NCI-H187 (cell line): ENCODE data around the gene UBE2Q1.
"Not testable (repeated sequence)": the region's sequence is repeated elsewhere in the genome, so short reads cannot be mapped to it uniquely, and the experiment has no call there.

Experiments
- DNase-seq, 2 experiments: peaks; one replicate each; lab custom pipeline; 2025; lab: John Stamatoyannopoulos, UW

UBE2Q1 gene

GRCh38 chr1:154551474-154551873, 7.0 kb downstream of the UBE2Q1 start:
- no peak for DNase-seq

GRCh38 chr1:154550657-154551056, 7.8 kb downstream of the UBE2Q1 start:
- DNase-seq: no peak

DNA sequence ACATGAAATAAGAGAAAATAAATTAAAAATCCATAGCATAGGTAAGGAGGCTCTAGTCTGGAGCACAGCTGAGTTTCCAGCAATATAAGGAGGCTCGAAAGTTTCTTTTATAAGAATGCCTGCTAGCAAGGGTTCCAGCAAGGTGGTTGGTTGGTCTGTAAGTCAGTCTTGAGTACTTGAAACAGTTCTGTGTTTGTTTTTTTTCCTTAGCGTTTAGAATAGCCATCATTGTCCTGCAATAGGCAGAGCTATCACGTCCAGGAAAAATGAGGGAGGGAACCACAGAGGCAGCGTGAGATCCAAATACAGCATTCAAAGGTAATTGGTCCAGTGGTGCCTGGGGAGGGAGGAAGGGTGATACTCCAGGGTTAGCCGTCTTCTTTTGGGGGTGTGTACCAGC, 8.4 kb downstream of the UBE2Q1 start:
- no peak for DNase-seq

GRCh38 chr1:154549202-154549770, 9.2 kb downstream of the UBE2Q1 start:
- no peak for DNase-seq

- no peak for DNase-seq
Measured at GRCh38 chr1:154548028-154548427, 10.4 kb downstream of the UBE2Q1 start.

- DNase-seq: no peak
Measured at GRCh38 chr1:154547105-154547732, 11.2 kb downstream of the UBE2Q1 start.

DNA sequence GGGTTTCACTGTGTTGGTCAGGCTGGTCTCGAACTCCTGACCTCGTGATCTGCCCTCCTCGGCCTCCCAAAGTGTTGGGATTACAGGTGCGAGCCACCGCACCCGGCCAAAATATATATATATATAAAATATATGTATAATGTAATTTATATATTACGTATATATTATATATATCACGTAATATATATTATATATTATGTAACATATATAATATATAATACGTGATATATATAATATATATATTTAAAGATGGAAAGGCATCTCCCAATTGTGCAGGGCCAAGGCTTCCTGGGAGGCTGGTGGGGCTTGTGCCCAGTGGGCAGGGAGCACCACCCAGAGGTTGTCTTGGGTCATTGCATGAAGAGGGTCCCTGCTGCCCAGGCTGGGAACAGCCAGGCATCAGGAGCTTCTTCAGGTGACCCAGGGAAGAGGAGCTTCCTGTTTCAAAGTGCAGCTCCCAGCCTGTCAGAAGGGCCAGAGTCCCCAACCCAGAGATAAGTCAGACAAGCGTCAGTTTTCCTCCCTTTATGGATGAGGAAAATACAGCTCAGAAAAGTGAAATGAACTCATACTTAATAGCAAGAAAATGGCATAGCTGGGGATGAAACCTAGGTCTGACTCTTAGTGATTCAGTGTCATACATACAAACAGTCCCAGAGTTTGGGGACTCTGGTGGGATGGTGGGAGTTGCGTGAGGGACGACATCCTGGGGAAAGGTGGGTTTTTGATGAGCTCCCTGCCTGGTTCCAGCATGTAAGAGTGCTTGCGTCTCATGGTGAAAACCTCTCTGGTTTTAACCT, 12.0 kb downstream of the UBE2Q1 start:
- peak in 1 of 2 experiments; percentile 37 for DNase-seq

DNA sequence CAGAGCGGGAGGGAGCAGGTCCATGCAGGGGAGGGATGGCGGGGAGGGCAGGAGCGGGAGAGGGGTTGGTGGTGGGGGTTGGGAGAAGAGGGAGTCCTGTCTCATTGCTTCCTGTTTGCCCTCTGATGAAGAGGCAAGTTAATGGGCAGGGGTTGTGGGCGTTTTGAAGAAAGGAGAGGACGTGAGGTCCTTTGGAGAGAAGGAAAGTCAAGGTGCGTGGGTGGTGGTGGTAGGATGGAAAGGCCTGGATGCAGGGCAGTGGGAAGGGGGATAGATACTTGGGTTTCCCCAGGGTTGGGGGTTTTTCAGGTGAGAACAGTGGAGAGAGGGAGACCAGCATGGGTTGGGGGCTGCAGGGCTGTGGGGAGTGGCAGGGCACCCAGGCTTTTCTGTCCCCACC, 17.2 kb downstream of the UBE2Q1 start:
- DNase-seq: no peak

DNA sequence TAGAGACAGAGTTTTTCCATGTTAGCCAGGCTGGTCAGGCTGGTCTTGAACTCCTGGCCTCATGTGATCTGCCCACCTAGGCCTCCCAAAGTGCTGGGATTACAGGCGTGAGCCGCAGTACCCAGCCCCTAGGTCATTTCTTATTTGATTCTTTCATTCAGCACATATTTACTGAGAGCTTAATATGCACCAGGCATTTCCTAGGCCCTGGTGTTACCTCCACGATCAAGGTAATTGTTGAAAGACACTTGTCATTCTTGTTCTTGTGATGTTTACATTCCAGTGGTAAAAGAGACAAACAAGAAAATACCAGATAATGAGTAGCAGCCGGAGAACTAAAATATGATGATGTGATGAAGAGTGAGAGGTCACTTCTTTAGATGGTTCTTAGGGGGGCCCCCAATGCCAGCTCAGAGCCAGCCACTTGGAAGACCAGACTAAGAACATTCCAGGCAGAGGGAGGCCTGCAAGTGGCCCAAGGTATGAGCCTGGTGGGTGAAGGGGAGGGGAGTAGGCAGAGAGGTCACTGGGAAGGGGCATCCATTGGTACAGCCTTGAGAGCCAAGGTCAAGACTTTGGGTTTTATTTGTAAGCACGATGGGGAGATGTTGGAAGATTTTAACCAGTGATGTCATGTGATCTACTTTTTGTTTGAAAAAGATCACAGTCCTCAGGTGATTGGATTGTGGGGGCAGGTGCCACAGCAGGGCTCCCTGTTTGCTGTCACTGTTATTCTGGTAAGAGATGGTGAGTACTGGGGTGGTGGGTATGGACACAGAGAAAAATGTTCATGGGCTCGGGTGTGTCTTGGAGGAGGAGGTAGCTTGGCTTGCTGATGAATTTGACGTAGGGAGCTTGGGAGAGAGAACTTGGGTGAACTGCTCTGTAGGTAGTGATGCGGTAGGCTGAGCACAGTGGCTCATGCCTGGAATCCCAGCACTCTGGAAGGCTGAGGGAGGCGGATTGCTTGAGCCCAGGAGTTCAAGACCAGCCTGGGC, 18.7 kb downstream of the UBE2Q1 start:
- DNase-seq: no peak

DNA sequence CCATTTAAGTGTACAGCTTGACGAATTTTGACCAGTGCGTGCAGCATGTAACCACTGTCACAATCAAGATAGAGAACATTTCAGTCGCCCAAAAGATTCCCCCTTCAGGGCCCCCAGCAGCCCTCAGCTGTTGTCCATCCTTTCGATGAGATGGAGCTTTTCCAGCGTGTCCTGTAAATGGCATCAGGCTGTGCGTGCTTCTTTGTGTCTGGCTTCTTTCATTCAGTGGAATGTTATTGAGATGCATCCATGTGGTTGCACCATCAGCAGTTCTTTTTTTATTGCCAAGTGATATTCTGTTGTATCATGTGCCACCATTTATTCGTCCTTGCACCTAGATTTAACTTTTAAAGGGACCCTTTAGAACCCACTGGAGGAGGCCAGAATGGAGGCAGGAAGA, 21.9 kb downstream of the UBE2Q1 start:
- no peak for DNase-seq

DNA sequence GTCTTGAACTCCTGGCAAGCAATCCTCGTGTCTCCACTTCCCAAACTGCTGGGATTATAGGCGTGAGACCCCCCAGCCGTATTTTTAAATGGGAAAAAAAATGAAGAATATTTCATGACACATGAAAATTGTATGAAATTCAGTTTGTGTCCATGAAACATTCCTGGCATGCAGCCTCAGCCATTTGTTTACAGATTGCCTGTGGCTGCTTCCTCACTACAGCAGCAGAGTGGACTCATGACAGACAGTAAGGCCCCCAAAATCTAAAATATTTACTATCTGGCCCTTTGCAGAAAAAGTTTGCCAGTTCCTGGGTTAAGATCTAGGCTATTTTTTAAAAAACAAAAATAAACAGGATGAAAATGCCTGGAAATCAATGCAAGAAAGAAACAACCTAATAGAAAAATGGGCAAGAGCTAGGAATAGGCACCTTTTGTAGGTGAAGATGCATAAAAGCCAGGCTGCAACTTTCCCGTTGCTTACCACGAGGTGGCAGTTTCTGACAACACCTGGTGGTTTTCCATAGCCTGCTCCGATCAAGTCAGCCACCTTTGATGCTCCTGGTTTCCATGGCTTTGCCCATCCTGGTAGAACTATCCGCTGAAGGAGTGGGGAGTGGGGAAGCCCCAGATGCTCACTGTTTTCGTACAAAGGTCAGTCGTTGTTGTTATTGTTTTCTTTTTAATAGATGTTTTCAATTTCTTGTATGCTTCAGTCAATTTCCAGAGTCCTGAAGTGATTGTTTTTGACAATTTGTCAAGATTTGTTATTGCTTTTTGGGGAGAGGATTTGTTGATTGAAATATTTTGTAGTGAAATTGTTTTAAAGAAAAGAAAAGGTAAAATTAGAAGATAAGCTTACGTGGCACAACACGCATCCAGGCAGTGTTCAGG, 24.3 kb downstream of the UBE2Q1 start:
- DNase-seq: peak in 1 of 2 experiments; percentile 59

DNA sequence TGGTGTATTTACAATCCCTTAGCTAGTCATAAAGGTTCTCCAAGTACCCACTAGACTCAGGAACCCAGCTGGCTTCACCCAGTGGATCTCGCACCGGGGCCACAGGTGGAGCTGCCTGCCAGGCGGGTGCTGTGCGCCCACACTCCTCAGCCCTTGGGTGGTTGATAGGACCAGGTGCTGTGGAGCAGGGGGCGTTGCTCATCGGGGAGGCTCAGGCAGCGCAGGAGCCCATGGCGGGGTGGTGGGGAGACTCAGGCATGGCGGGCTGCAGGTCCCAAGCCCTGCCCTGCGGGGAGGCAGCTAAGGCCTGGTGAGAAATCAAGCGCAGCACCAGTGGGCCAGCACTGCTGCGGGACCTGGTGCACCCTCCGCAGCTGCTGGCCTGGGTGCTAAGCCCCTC, 26.5 kb downstream of the UBE2Q1 start:
- not testable (repeated sequence) for DNase-seq

GRCh38 chr1:154529308-154529707, 29.2 kb downstream of the UBE2Q1 start:
- no peak for DNase-seq

- no peak for DNase-seq
Measured at GRCh38 chr1:154527192-154527591, 31.3 kb downstream of the UBE2Q1 start.

DNA sequence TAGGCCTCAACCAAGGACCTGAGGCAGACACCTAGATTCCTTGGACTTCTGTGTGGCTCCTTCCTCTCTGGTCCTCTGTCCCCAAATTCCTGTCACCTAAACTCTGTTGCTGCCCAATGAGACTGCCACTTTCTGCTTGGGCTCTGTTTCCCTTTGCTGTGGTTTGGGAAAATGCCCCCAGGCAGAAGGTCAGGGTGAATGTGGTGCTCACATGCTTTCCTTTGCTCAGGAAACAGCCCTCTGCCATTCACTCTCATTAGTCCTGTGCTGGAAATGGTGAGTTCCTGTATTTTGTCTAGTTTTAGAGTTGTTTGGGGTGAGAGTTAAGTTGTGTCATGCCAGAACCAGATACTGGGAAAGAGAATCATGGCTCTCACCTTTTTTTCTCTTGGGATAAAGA, 33.6 kb downstream of the UBE2Q1 start:
- DNase-seq: no peak

DNA sequence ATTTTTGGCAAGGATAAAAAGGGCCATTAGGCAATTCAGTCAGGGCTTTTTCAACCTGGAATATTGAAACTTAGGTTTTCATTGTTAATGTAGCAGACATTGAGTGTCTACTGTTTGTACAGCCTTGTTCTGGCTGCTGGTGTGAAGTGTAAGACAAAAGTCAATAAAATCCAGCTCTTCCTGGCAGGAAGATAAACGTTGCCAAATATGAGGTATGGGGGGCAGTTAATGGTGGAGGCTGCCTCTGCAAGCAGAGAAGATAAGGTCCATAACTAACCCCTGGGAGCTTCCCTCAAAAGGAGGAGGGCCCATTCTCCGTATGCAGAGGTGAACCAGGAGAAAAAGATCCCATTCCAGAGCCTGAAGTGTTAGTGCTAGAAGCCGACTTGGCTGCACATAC, 36.8 kb downstream of the UBE2Q1 start:
- DNase-seq: no peak

DNA sequence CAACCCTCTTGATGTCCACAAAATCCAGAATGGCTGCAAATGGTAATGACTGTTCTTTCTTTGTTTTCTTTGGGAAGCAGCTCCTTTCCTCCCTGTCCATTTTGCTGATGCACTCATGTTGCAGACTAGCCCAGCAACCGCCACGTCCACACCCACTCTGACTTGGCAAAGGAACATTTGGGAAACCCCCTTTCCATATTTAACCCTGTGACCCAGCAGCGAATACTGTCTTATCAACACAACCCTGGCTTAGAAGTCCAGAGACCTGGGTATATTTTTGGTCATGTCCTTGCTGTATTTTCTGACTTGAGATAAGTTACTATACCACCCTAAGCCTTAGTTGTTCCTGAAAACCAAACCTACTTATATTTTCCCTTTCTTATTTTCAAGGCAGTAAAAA, 38.1 kb downstream of the UBE2Q1 start:
- no peak for DNase-seq

DNA sequence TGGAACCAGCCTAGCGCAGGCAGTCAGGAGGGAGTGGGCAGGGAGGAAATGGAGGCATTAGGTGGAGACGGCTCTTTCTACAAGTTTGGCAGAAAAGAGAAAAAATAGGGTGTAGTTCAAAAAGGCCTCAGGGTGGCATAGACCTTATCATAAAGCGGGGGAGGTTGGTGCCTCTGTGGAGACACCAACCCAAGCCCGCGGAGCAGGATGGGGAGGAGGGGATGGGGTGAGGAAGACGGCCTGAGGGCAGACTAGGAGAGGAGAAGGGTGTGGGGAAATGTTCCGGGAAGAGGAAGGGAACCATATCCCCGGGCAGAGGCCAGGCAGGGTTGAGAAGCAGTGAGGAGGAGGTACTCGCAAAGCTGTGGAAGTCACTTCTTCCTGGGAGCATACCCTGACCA, 38.9 kb downstream of the UBE2Q1 start:
- no peak for DNase-seq

- no peak for DNase-seq
Measured at GRCh38 chr1:154517661-154518060, 40.8 kb downstream of the UBE2Q1 start.

- no peak for DNase-seq
Measured at GRCh38 chr1:154514066-154514553, 44.4 kb downstream of the UBE2Q1 start.

DNA sequence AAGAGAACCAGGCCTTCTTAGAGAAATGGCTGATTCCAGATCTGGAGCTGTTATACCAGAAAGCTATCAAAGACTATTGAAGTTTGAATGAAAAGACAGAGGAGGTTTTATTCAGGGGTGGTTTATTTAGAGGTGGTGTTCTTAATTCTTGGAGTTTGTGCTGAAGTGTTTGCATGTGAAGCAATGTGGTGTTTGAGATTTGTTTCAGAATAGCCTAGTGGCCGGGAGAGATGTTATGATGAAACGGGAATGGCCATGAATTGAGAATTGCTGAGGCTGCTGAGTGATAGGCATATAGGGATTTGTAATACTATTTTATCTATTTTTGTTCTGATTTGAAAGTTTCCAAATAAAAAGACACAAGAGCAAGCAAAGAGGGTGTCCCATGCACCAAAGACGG, 45.7 kb downstream of the UBE2Q1 start:
- DNase-seq: no peak
